Loucy (cell line): ENCODE measurements around the gene CTU1.

Experiments
- CTCF ChIP-seq: fragments of 200-600 bp; sonication (generic); conservative IDR thresholded peaks from 2 replicates; pipeline ENCODE4 v1.5.1; 2014; ENCODE audit warnings: mild to moderate bottlenecking, antibody characterized with exemption, low read length
- EZH2phosphoT487 ChIP-seq: fragments of 200-600 bp; IDR thresholded peaks from 2 replicates; pipeline ENCODE4 v1.6.1; 2018; ENCODE audit warnings: antibody characterized with exemption, mild to moderate bottlenecking, moderate library complexity, borderline replicate concordance

- TF ChIP-seq CTCF (no peak), EZH2phosphoT487 (no peak)
Measured at GRCh38 chr19:51138549-51138979, 30.4 kb upstream of the CTU1 start.
